Glomerular endothelial cell (primary cell): Measurements from ENCODE around the gene CPNE2. TPM values are rescaled to one million over a fixed set of nuclear protein-coding genes. Genes with fewer than 3 reads are reported as not detected.
"Not testable (repeated sequence)": the region's sequence is repeated elsewhere in the genome, so short reads cannot be mapped to it uniquely, and the experiment has no call there.

ENCODE experiments used
- DNase-seq: peaks from one replicate; pipeline ENCODE4 v3.0.0-alpha.2; 2011; ENCODE audit warnings: low read depth, low spot score; ENCODE audit errors: extremely low read depth
- total RNA-seq: library from RNA; depleted of rRNA; stranded (reverse); fragments of >200 nt; gene quantifications from 2 replicates; pipeline ENCODE4 v1.2.3, GENCODE V29; 2015

Gene CPNE2
- total RNA-seq, 1 donor from 2014 or later = 81.0 TPM

DNA sequence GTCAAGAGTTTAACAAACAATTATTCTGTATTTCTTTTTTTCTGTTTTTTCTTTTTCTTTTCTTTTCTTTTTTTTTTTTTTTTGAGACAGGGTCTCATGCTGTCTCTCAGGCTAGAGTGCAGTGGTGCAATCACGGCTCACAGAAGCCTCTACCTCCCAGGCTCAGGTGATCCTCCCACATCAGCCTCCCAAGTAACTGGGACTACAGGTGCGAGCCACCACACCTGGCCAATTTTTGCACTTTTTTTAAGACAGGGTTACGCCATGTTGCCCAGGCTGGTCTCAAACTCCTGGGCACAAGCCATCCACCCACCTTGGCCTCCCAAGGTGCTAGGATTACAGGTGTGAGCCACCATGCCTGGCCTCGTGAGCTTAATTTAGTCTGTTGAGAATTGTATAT, 97.1 kb downstream of the CPNE2 start:
- not testable (repeated sequence) for DNase-seq

DNA sequence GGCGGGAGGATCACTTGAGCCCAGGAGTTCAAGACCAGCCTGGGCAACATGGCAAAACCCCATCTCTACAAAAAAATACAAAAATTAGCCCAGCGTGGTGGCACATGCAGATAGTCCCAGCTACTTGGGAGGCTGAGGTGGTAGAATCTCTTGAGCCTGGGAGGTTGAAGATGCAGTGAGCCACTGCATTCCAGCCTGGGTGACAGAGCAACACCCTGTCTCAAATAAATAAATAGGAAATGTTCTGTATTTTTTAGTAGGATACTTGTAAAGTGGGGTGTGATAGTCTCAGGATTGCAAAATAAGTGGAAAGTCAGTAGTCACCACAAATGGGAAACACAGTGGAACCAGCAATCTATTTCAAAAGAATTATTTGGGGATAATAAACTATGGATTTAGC, 97.8 kb downstream of the CPNE2 start:
- DNase-seq = no peak

DNA sequence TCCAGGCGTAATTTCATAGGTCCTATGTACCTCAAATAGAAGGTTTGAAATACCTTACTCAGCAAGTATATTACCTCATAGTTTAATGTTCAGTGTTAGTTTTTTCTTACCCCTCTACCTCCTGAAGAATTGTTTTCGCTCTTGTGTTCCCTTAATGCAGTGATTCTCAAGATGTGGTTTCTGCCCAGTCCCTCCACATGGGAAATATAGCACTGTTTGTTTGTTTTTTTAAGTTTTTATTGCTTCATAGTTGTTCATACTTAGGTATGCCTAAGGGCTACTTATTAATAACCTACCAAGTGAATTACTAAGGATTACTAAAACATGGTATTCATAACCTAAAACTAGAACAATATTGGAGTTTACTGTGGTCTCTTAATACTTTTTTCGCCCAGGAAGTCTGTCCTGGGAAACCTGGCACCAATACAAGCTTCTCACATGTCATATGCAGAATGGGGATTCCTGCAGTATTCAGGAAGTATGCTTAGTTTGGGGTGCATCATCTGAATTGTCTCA, 98.7 kb downstream of the CPNE2 start:
- DNase-seq = no peak

DNA sequence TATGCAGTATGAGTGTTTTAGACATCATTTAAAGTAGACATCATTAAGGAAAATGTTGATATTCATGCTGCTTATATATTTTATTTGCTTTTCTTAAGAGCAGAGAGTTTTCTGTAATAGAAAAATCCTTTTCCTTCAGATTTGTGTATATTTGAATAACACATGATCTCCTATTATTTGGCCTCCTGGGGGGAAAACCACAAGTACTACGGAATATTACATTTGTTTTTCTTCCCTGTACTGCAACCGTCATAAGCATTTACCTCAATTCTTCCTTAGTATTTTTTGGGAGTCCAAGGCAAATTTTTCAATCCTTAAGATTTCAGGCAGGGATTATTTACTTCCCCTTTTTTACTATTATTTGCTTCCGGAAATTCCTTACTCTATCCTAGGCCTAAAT, 99.8 kb downstream of the CPNE2 start:
- DNase-seq = no peak

DNA sequence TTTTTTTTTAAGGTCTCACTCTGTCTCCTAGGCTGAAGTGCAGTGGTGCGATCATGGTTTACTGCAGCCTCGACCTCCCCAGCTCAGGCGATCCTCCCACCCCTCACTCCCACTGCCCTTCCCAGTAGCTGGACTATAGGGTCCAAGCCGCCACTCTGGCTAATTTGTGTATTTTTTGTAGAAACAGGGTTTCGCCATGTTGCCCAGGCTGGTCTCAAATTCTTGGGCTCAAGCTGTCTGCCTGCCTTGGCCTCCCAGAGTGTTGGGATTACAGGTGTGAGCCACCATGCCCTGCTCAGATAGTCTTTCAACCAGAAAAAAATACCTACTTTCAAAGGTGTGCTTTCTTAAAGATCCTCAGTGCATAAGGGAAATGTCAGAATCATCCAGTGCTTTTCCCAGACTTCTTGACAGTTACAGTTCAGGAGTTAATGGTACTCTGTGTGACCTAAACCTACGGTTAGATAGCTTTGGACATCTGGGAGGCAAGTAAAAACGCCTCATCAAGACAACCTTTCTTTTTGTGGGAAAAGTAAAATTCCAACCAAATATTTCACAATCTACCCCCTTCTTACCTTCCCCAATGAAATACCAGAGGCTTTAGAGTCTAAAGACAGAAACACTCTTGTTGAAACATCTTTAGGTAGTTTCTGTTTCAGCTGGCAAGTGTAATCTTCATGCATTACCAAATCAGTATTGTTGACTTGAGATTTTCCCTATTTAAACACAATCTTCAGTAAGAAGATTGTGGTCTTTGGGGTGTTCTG, 100.5 kb downstream of the CPNE2 start:
- no peak for DNase-seq

DNA sequence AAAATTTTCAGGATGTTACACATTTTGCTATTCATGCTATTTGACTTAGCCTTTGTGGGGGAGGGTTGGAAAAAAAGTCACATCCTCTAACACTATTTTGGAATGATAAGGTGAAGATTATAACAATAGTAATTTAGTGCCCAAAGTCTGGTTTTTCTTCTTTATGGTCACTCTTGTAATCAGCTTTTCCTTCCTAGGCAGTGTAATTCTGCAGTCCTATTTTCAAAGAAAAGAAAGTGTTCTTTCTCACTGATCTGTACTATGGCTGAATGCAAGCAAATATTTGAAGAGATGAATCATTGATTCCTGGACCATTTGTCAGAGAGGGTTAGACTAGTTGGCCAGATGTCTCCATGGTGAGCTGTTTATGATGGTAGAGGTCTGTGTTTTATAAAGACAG, 102.1 kb downstream of the CPNE2 start:
- peak; percentile 71 for DNase-seq

DNA sequence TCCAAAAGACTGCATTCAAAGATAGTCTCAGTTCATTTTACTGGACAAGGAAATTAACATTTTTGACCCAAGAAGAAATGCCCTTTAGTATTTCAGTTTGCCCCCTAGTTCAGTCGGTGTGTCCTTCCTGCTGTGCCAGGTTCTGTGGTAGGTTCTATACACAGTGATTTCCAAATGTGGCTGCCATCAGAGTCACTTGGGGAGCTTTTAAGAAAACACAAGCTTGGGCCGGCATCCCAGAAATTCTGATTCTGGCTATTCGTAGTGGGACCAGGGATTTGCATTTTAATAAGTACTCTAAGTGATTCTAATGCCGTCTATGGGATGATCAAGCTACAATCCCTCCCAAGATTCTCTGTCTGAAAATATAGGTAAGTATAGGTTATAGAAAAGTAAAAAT, 103.9 kb downstream of the CPNE2 start:
- no peak for DNase-seq

DNA sequence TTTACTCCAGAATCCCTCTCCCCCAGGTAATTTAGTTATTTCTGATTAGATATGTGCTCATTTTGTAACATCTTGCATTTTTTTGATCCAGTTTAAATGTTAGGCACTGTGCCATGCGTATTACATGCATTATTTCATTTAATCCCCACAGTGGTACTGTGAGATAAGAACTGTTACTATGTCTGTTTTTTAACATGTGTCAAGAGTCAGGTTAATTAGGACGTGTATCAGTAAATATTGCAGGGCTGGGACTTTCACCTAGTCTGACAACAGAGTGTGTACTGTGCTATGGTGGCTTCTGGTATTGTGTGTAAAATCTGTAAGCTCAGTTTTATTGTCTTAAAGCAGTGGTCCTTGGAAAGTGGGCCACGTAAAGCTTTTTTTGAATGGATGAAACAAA, 104.4 kb downstream of the CPNE2 start:
- DNase-seq = no peak

Other genes starting within 250 kb of the CPNE2 start
- not detected in 2 replicates for gene SLC12A3, start 227.4 kb upstream of the CPNE2 start, total RNA-seq
- 51.7 and 83.3 TPM in 2 replicates for gene HERPUD1, start 160.4 kb upstream of the CPNE2 start, total RNA-seq
- 18.5 and 27.1 TPM in 2 replicates for gene CETP, start 130.6 kb upstream of the CPNE2 start, total RNA-seq
- 10.9 and 33.2 TPM in 2 replicates for gene NLRC5, start 103.0 kb upstream of the CPNE2 start, total RNA-seq
- 52.3 and 59.0 TPM in 2 replicates for gene PSME3IP1, start 93.5 kb downstream of the CPNE2 start, total RNA-seq
- gene RSPRY1, start 93.7 kb downstream of the CPNE2 start, total RNA-seq = 36.8 and 47.1 TPM in 2 replicates
- 103 and 116 TPM in 2 replicates for gene ARL2BP, start 152.7 kb downstream of the CPNE2 start, total RNA-seq
- 3.5 and 15.9 TPM in 2 replicates for gene PLLP, start 192.1 kb downstream of the CPNE2 start, total RNA-seq